Gastrocnemius medialis (tissue), 4 donors: ENCODE measurements around the gene ADGRD1. TPM values are rescaled to one million over a fixed set of nuclear protein-coding genes. Genes with fewer than 3 reads are reported as not detected.

ENCODE experiments used
- ATAC-seq, 2 donors: fragments of 150-250 bp; one replicate each; pipeline ENCODE4 v1.9.1; 2016
- DNase-seq, 2 donors: peaks; one replicate each; pipeline ENCODE4 v3.0.0-alpha.2; 2019
- H3K27ac ChIP-seq, 4 donors: fragments of 200-600 bp; sonication (generic); 1 replicate in 1 of 4; 2 replicates in 3 of 4; pipeline ENCODE4 v1.5.1; 2016 to 2018; ENCODE audit warnings: mild to moderate bottlenecking in 2 of 4, moderate library complexity in 1 of 4
- H3K27me3 ChIP-seq, 3 donors: fragments of 200-600 bp; sonication (generic) in 2 of 3; 1 replicate in 1 of 3; 2 replicates in 2 of 3; pipeline versions ENCODE4 v1.5.1 to v1.6.0; 2016 to 2019; ENCODE audit warnings: mild to moderate bottlenecking in 1 of 3, moderate library complexity in 1 of 3
- H3K36me3 ChIP-seq, 2 donors: fragments of 200-600 bp; sonication (generic) in 1 of 2; one replicate each; pipeline ENCODE4 v1.5.1; 2017 to 2018
- H3K4me1 ChIP-seq, 2 donors: fragments of 200-600 bp; sonication (generic) in 1 of 2; one replicate each; pipeline ENCODE4 v1.5.1; 2016 to 2017; ENCODE audit warnings: mild to moderate bottlenecking in 2 of 2
- H3K4me3 ChIP-seq, 4 donors: fragments of 200-600 bp; sonication (generic) in 3 of 4; 1 replicate in 1 of 4; 2 replicates in 3 of 4; pipeline ENCODE4 v1.5.1; 2016 to 2019; ENCODE audit warnings: mild to moderate bottlenecking in 2 of 4
- H3K9me3 ChIP-seq, 3 donors: fragments of 200-600 bp; sonication (generic) in 2 of 3; 1 replicate in 1 of 3; 2 replicates in 2 of 3; pipeline ENCODE4 v1.5.1; 2016 to 2019
- POLR2A ChIP-seq, 2 donors: fragments of 450-650 bp; IDR thresholded peaks; one replicate each; pipeline ENCODE4 v1.6.1; 2017; ENCODE audit warnings: antibody characterized with exemption in 2 of 2, mild to moderate bottlenecking in 2 of 2, moderate library complexity in 2 of 2
- in situ Hi-C, 4 donors: fragments of 200-750 bp; cut with MboI; loops; one replicate each; pipeline versions ENCODE4 v1.15.0 to v1.8.0; 2017; ENCODE audit warnings: low sequenced_read_pairs in 4 of 4
- intact Hi-C: fragments of 100-400 bp; cut with DNase I; formaldehyde crosslinking; loops from one replicate; pipeline ENCODE4 v1.15.1; 2023; ENCODE audit warnings: low total_unique reads
- total RNA-seq, 4 donors: library from RNA; depleted of rRNA; stranded (reverse); fragments of >200 nt; gene quantifications; one replicate each; pipeline versions ENCODE4 v1.1.0 to v1.2.3, GENCODE V29; 2016
- TF ChIP-seq, protein P1 (sequence below), 5 experiments: fragments of 450-650 bp in 3 of 5; fragments of 200-600 bp in 2 of 5; sonication (generic) in 2 of 5; IDR thresholded peaks in 4 of 5; conservative IDR thresholded peaks in 1 of 5; 1 replicate in 4 of 5; 2 replicates in 1 of 5; pipeline ENCODE4 v1.5.1; 2016 to 2019; ENCODE audit warnings: antibody characterized with exemption in 5 of 5, mild to moderate bottlenecking in 3 of 5, moderate library complexity in 3 of 5

ADGRD1 gene
- total RNA-seq, 4 donors from 2014 or later: 5.3 to 9.6 (median 8.2) TPM

GRCh38 chr12:131038159-131038558 lies 84.5 kb downstream of the ADGRD1 start:
- intact Hi-C loops: no loop called here
- DNase-seq: no peak

DNA sequence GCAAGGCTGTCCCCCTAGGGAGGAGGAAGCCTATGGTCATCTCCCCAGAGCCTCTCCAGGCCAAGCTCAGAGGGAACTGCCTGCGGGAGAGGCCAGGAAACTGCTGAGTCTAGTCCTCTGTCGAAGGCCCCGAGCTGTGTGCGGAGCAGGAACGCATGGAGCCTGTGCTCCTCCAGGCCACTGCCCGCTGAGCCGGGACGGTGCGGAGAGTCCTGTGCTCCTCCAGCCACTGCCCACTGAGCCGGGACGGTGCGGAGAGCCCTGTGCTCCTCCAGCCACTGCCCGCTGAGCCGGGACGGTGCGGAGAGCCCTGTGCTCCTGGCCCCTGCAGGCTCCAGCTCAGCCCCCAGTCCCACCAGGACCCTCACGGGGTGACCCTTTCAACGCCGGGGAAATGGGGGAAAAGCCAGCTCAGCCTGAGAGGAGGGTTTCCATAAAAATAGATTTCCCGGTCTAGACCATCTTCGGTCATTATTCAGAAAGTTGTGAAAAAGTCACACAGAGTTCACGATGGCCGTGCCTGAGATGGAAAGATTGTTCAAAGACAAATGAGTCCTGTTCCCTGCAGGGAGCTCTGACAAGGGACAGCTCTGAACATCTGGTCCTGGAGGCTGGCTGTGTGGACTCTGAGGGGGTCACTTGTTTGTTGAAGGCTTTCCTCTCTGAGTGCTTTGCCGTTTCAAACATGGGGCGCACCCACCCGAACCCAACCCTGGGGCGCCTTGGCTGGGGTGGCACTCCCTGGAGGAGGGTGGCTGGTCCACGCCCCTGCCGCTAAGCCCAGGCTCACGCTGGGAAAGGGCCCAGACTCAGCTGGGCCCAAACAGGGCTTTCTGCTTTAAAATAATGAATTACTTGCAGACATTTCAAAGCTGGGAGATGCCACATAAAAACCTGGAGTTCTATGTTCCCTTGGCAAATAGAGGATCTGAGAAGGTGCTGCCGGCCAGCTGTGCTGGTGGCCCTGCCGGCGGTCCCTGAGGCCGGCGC lies 85.5 kb downstream of the ADGRD1 start:
- Histone ChIP-seq H3K9me3 (no peaks in the 10 kb centered on the region), H3K27me3 (no peaks in the 10 kb centered on the region), H3K4me3 (no peak overlapping the region), H3K36me3 (no peaks in the 10 kb centered on the region), H3K27ac (no peak overlapping the region), H3K4me1 (no peaks in the 10 kb centered on the region)
- DNase-seq (no peak), ATAC-seq (no peak)
- TF ChIP-seq, protein P1, sequence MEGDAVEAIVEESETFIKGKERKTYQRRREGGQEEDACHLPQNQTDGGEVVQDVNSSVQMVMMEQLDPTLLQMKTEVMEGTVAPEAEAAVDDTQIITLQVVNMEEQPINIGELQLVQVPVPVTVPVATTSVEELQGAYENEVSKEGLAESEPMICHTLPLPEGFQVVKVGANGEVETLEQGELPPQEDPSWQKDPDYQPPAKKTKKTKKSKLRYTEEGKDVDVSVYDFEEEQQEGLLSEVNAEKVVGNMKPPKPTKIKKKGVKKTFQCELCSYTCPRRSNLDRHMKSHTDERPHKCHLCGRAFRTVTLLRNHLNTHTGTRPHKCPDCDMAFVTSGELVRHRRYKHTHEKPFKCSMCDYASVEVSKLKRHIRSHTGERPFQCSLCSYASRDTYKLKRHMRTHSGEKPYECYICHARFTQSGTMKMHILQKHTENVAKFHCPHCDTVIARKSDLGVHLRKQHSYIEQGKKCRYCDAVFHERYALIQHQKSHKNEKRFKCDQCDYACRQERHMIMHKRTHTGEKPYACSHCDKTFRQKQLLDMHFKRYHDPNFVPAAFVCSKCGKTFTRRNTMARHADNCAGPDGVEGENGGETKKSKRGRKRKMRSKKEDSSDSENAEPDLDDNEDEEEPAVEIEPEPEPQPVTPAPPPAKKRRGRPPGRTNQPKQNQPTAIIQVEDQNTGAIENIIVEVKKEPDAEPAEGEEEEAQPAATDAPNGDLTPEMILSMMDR (IDR thresholded peaks at IDR 0.05 in 4 of 5, conservative IDR thresholded peaks at IDR 0.05 in 1 of 5): no peak
- in situ Hi-C loops: no loop called here
- intact Hi-C loops: no loop called here

More at GRCh38 chr12:131038159-131038558, 84.5 kb downstream of the ADGRD1 start:
- Histone ChIP-seq H3K4me1 (no peaks in the 10 kb centered on the region), H3K9me3 (no peaks in the 10 kb centered on the region), H3K27ac (no peak overlapping the region), H3K4me3 (no peak overlapping the region), H3K27me3 (no peaks in the 10 kb centered on the region), H3K36me3 (no peaks in the 10 kb centered on the region)
- in situ Hi-C loops: no loop called here
- TF ChIP-seq, protein P1 (IDR thresholded peaks at IDR 0.05 in 4 of 5, conservative IDR thresholded peaks at IDR 0.05 in 1 of 5): no peak
- TF ChIP-seq POLR2A (IDR thresholded peaks at IDR 0.05): no peak
- no peak for ATAC-seq

GRCh38 chr12:131040491-131040890 lies 86.8 kb downstream of the ADGRD1 start:
- ATAC-seq: no peak

DNA sequence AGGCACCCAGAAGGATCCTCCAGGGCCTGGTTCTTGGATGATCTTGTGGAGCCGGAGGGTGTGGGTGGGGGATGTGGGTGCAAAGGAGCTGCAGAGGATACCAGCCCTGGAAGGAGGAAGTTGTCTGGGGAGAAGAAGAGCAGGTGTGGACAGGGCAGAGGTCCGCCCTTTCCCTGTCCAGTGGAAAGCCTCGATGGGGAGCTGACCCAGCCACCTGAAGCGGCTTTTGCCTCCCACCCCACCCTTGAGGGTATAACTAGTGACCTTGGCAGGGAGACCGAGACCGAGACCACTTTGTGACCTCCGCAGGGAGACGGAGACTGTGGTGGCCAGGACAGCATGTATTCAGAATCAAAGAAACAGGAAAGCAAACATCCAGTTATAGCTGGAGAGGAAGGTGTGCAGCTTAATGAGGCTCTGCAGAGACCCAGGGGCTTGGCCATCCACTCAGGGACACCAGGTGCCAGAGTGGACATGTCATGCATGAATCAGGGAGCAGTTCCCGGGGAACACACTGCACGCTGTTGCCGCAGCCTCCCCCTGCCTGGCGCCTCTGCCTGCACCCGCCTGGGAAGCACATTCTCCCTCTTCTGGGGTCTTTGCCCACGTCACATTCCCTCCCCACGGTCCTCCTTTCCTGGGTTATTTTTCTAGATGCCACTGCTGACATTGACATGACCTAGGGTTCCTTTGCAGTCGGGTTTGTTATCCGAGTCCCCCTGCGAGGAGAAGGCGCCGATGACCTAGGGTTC lies 87.7 kb downstream of the ADGRD1 start:
- H3K4me1 ChIP-seq: no peaks in the 10 kb centered on the region
- intact Hi-C loops (no loop called here), in situ Hi-C loops (no loop called here)
- TF ChIP-seq, protein P1 (IDR thresholded peaks at IDR 0.05 in 4 of 5, conservative IDR thresholded peaks at IDR 0.05 in 1 of 5): no peak
- TF ChIP-seq POLR2A (IDR thresholded peaks at IDR 0.05): no peak
- H3K27me3 ChIP-seq: no peaks in the 10 kb centered on the region
- H3K27ac ChIP-seq: no peak overlapping the region
- no peaks in the 10 kb centered on the region for H3K36me3 ChIP-seq
- H3K4me3 ChIP-seq: no peak overlapping the region
- DNase-seq (no peak), ATAC-seq (no peak)
- no peaks in the 10 kb centered on the region for H3K9me3 ChIP-seq

More at GRCh38 chr12:131040491-131040890, 86.8 kb downstream of the ADGRD1 start:
- TF ChIP-seq, protein P1 (IDR thresholded peaks at IDR 0.05 in 4 of 5, conservative IDR thresholded peaks at IDR 0.05 in 1 of 5): no peak
- no peak for TF ChIP-seq POLR2A (IDR thresholded peaks at IDR 0.05)
- Histone ChIP-seq H3K27me3 (no peaks in the 10 kb centered on the region), H3K36me3 (no peaks in the 10 kb centered on the region), H3K4me3 (no peak overlapping the region), H3K9me3 (no peaks in the 10 kb centered on the region), H3K4me1 (no peaks in the 10 kb centered on the region), H3K27ac (no peak overlapping the region)
- DNase-seq: no peak
- intact Hi-C loops (no loop called here), in situ Hi-C loops (no loop called here)
